ENCODE data around the gene COX7A2.

COX7A2 gene

DNA sequence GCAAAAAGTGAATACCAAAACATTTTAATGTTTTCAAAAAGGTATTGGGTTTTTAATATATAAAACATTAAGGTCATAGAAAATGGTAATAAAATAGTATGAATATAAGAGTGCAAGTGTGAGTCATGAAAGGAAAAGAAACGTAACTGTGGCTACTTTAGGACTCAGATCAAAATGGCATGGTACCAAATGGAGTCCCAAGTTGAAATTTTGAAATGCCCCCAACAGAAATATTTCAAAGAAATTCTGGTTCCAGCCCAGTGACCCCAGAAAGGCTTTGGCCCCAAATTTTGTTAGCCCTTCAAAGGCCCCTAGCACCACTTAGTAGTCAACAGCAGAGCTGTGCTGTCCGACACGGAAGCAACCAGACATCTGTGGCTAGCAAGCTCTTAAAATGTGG, 43.7 kb downstream of the COX7A2 start:
- DNase-seq (ENCODE audit: low spot score): no peak

- peak; percentile 51 for DNase-seq (ENCODE audit: low spot score)
Observed at GRCh38 chr6:75196081-75196687, 47.4 kb downstream of the COX7A2 start.

DNA sequence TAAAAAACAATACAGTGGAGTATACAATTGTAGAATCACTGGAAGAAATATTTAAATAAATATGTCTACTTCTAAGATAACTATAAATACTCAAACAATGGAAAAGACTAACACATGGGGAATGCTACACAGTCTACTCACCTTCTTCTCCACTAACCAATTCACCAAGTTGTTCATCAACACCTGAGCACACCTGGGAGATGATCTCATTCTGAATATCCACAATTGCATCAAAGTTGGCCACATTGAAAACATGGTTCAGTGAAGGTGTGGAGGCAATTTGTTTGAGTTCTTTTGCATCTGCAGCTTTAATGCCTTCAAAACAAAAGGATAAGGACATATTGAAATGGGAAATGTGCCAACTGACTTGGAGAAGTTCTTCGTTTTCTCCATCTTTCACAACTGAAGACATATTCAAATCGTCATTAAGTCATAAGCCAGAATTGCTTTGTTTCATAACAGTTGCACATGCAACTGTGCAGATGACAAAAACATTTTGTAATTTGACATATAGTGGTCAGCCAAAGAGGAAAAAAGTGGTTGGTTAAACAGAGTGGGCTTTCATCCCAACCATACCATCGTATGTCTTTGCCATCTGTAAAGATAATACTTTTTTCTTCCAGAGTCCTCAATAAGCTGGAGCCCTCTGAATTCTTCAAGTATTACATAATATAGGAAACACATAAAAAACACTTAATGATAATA, 55.2 kb downstream of the COX7A2 start:
- DNase-seq (ENCODE audit: low spot score): no peak

Measured in AG08395 (cell line).